ENCODE results near the gene WDR47. TPM values are rescaled to one million over a fixed set of nuclear protein-coding genes. Genes with fewer than 3 reads are reported as not detected.

The WDR47 gene
- total RNA-seq, 2 experiments from 2014 or later = 16.2 to 18.7 TPM

- intact Hi-C loops (cut with DNase I, micrococcal nuclease) = no loop called here
- Histone ChIP-seq H3K27ac (ENCODE audit: low read depth in 1 of 2, low read length in 2 of 2) (no peak overlapping the region), H3K4me1 (ENCODE audit: insufficient read depth, low read length) (no peaks in the 10 kb centered on the region), H3K4me3 (ENCODE audit: low read length) (no peak overlapping the region), H3K9me3 (ENCODE audit: control insufficient read depth in 1 of 2, insufficient read depth in 1 of 2, low read length in 2 of 2) (no peaks in the 10 kb centered on the region), H3K27me3 (ENCODE audit: control insufficient read depth in 1 of 2, insufficient read depth in 2 of 2, low read length in 2 of 2) (no peaks in the 10 kb centered on the region), H3K36me3 (ENCODE audit: insufficient read depth, low read length) (peaks cover 45% of the 10 kb centered on the region)
- ATAC-seq (ENCODE audit: poor library complexity) = no peak
- DNase-seq = no peak
- Mint-ChIP-seq H3K27me3 (no peaks in the 10 kb centered on the region), H3K36me3 (ENCODE audit: low read depth) (peaks cover 57% of the 10 kb centered on the region), H3K4me1 (ENCODE audit: low read depth) (peaks cover 6% of the 10 kb centered on the region), H3K9me3 (no peaks in the 10 kb centered on the region), H3K27ac (no peak overlapping the region), H3K4me3 (no peak overlapping the region)
- no peak for TF ChIP-seq CTCF (IDR thresholded peaks at IDR 0.05)
- ChIA-PET CTCF (interaction anchor here (0.7 kb wide), 1 partner anchor 127 kb away, joined by 3 read pairs; no protein-coding TSS in a partner anchor), POLR2A (no interaction called here)
These were observed 23.2 kb upstream of the WDR47 start for GRCh38 chr1:109065137-109065536.

GRCh38 chr1:109061183-109061582 is 19.3 kb upstream of the WDR47 start:
- no peaks in the 10 kb centered on the region for H3K9me3 Mint-ChIP-seq
- no peak overlapping the region for H3K27ac ChIP-seq (ENCODE audit: low read depth in 1 of 2, low read length in 2 of 2)
- DNase-seq = no peak
- H3K27ac Mint-ChIP-seq = no peak overlapping the region
- no peak for TF ChIP-seq CTCF (IDR thresholded peaks at IDR 0.05)
- no peak for ATAC-seq (ENCODE audit: poor library complexity)
- H3K4me3 ChIP-seq (ENCODE audit: low read length) = no peak overlapping the region
- intact Hi-C loops (cut with DNase I, micrococcal nuclease) = no loop called here
- ChIA-PET CTCF (no interaction called here), POLR2A (interaction anchor here (0.9 kb wide), 1 partner anchor 15 kb away, joined by 3 read pairs; the partner anchor contains the start of gene TAF13)
- no peaks in the 10 kb centered on the region for H3K9me3 ChIP-seq (ENCODE audit: control insufficient read depth in 1 of 2, insufficient read depth in 1 of 2, low read length in 2 of 2)
- H3K36me3 ChIP-seq (ENCODE audit: insufficient read depth, low read length) = peaks cover 20% of the 10 kb centered on the region
- no peaks in the 10 kb centered on the region for H3K27me3 ChIP-seq (ENCODE audit: control insufficient read depth in 1 of 2, insufficient read depth in 2 of 2, low read length in 2 of 2)
- no peak overlapping the region for H3K4me3 Mint-ChIP-seq
- H3K4me1 ChIP-seq (ENCODE audit: insufficient read depth, low read length) = no peaks in the 10 kb centered on the region
- no peaks in the 10 kb centered on the region for H3K4me1 Mint-ChIP-seq (ENCODE audit: low read depth)
- H3K27me3 Mint-ChIP-seq = no peaks in the 10 kb centered on the region
- peaks cover 30% of the 10 kb centered on the region for H3K36me3 Mint-ChIP-seq (ENCODE audit: low read depth)

GRCh38 chr1:109060707-109061106 is 18.8 kb upstream of the WDR47 start:
- peaks cover 15% of the 10 kb centered on the region for H3K36me3 ChIP-seq (ENCODE audit: insufficient read depth, low read length)
- ChIA-PET CTCF (no interaction called here), POLR2A (interaction anchor here (0.9 kb wide), 1 partner anchor 15 kb away, joined by 3 read pairs; the partner anchor contains the start of gene TAF13)
- peaks cover 26% of the 10 kb centered on the region for H3K36me3 Mint-ChIP-seq (ENCODE audit: low read depth)
- no peak for TF ChIP-seq CTCF (IDR thresholded peaks at IDR 0.05)
- no peaks in the 10 kb centered on the region for H3K27me3 Mint-ChIP-seq
- ATAC-seq (ENCODE audit: poor library complexity) = no peak
- no peaks in the 10 kb centered on the region for H3K9me3 Mint-ChIP-seq
- no peak overlapping the region for H3K4me3 Mint-ChIP-seq
- DNase-seq = no peak
- no peaks in the 10 kb centered on the region for H3K4me1 ChIP-seq (ENCODE audit: insufficient read depth, low read length)
- H3K4me1 Mint-ChIP-seq (ENCODE audit: low read depth) = no peaks in the 10 kb centered on the region
- H3K27ac ChIP-seq (ENCODE audit: low read depth in 1 of 2, low read length in 2 of 2) = no peak overlapping the region
- H3K4me3 ChIP-seq (ENCODE audit: low read length) = no peak overlapping the region
- H3K27me3 ChIP-seq (ENCODE audit: control insufficient read depth in 1 of 2, insufficient read depth in 2 of 2, low read length in 2 of 2) = no peaks in the 10 kb centered on the region
- no peak overlapping the region for H3K27ac Mint-ChIP-seq
- intact Hi-C loops (cut with DNase I, micrococcal nuclease) = no loop called here
- no peaks in the 10 kb centered on the region for H3K9me3 ChIP-seq (ENCODE audit: control insufficient read depth in 1 of 2, insufficient read depth in 1 of 2, low read length in 2 of 2)

Measured in CD4-positive, alpha-beta T cell (primary cell).